ENCODE measurements around the gene ZG16. TPM values are rescaled to one million over a fixed set of nuclear protein-coding genes. Genes with fewer than 3 reads are reported as not detected.

The ZG16 gene
- total RNA-seq, 1 experiment from 2014 or later: 0.07 TPM

GRCh38 chr16:29743475-29743826, 34.6 kb upstream of the ZG16 start:
- Histone ChIP-seq H3K9me2 (ENCODE audit: insufficient read depth) (no peaks in the 10 kb centered on the region), H4K20me1 (ENCODE audit: insufficient read depth) (no peaks in the 10 kb centered on the region), H3K79me2 (ENCODE audit: insufficient read depth, low read length) (no peaks in the 10 kb centered on the region), H3K27me3 (ENCODE audit: insufficient read depth, low read length) (no peaks in the 10 kb centered on the region), H2AFZ (ENCODE audit: low read depth, low read length, poor library complexity, severe bottlenecking) (no peak overlapping the region), H3K4me1 (ENCODE audit: control insufficient read depth in 1 of 2, insufficient read depth in 2 of 2, low read length in 2 of 2) (no peaks in the 10 kb centered on the region), H3K27ac (ENCODE audit: low read depth, low read length) (no peak overlapping the region), H3K36me3 (ENCODE audit: control insufficient read depth in 1 of 2, insufficient read depth in 2 of 2, low read length in 2 of 2) (no peaks in the 10 kb centered on the region), H3K4me2 (ENCODE audit: low read length) (no peak overlapping the region), H3K4me3 (replicated peaks in 1 of 2; ENCODE audit: low read depth in 1 of 2, low read length in 2 of 2) (no peak overlapping the region), H3K9me3 (ENCODE audit: control insufficient read depth in 1 of 2, insufficient read depth in 1 of 2, low read depth in 1 of 2, low read length in 2 of 2) (no peaks in the 10 kb centered on the region), H3K9ac (ENCODE audit: low read length) (no peak overlapping the region)
- RAD21 ChIA-PET (ENCODE audit: low non-redundant PET in 1 of 2, low total read pairs in 2 of 2, uncharacterized antibody in 2 of 2, unreplicated experiment in 2 of 2): no interaction called here
- no peak for ATAC-seq
- TF ChIP-seq CEBPB (IDR thresholded peaks at IDR 0.05; ENCODE audit: low read depth): no peak
- no peak for TF ChIP-seq JUND (IDR thresholded peaks at IDR 0.05)
- no peak for TF ChIP-seq ZNF274 (IDR thresholded peaks at IDR 0.05; ENCODE audit: low read depth, low read length)
- TF ChIP-seq EZH2 (IDR thresholded peaks at IDR 0.05): no peak
- no TSS peak for BruUV-seq (replicated peaks)
- CTCF ChIA-PET: no interaction called here
- DNase-seq (ENCODE audit: low read depth, low spot score): no peak
- intact Hi-C loops (cut with micrococcal nuclease): no loop called here
- POLR2A ChIA-PET: no interaction called here

GRCh38 chr16:29743827-29744531, 34.1 kb upstream of the ZG16 start:
- H3K9ac ChIP-seq (ENCODE audit: low read length): no peak overlapping the region
- DNase-seq (ENCODE audit: low read depth, low spot score) (no peak), ATAC-seq (no peak)

More at GRCh38 chr16:29743827-29744531, 34.1 kb upstream of the ZG16 start:
- no peaks in the 10 kb centered on the region for H3K36me3 ChIP-seq (ENCODE audit: control insufficient read depth in 1 of 2, insufficient read depth in 2 of 2, low read length in 2 of 2)
- no peaks in the 10 kb centered on the region for H3K27me3 ChIP-seq (ENCODE audit: insufficient read depth, low read length)
- intact Hi-C loops (cut with micrococcal nuclease): no loop called here
- CTCF ChIA-PET: interaction anchor here (0.7 kb wide), 1 partner anchor 45 kb away, joined by 3 read pairs; no protein-coding TSS in a partner anchor
- no peak overlapping the region for H3K4me3 ChIP-seq (replicated peaks in 1 of 2; ENCODE audit: low read depth in 1 of 2, low read length in 2 of 2)
- RAD21 ChIA-PET (ENCODE audit: low non-redundant PET in 1 of 2, low total read pairs in 2 of 2, uncharacterized antibody in 2 of 2, unreplicated experiment in 2 of 2): no interaction called here
- H2AFZ ChIP-seq (ENCODE audit: low read depth, low read length, poor library complexity, severe bottlenecking): no peak overlapping the region
- H3K4me2 ChIP-seq (ENCODE audit: low read length): no peak overlapping the region
- H3K79me2 ChIP-seq (ENCODE audit: insufficient read depth, low read length): no peaks in the 10 kb centered on the region
- no peaks in the 10 kb centered on the region for H4K20me1 ChIP-seq (ENCODE audit: insufficient read depth)
- no peaks in the 10 kb centered on the region for H3K9me2 ChIP-seq (ENCODE audit: insufficient read depth)
- H3K27ac ChIP-seq (ENCODE audit: low read depth, low read length): no peak overlapping the region
- H3K9me3 ChIP-seq (ENCODE audit: control insufficient read depth in 1 of 2, insufficient read depth in 1 of 2, low read depth in 1 of 2, low read length in 2 of 2): no peaks in the 10 kb centered on the region
- no peaks in the 10 kb centered on the region for H3K4me1 ChIP-seq (ENCODE audit: control insufficient read depth in 1 of 2, insufficient read depth in 2 of 2, low read length in 2 of 2)
- TF ChIP-seq ELF1 (IDR thresholded peaks at IDR 0.05; ENCODE audit: borderline replicate concordance, low read depth) (no peak), SIN3A (IDR thresholded peaks at IDR 0.05; ENCODE audit: low read depth) (no peak), CEBPB (IDR thresholded peaks at IDR 0.05; ENCODE audit: low read depth) (no peak), ZNF274 (IDR thresholded peaks at IDR 0.05; ENCODE audit: low read depth, low read length) (no peak), ATF3 (IDR thresholded peaks at IDR 0.05) (no peak), ZFX (IDR thresholded peaks at IDR 0.05) (no peak), EGR1 (IDR thresholded peaks at IDR 0.05; ENCODE audit: low read depth) (no peak), ZBTB33 (IDR thresholded peaks at IDR 0.05; ENCODE audit: extremely low read depth, insufficient replicate concordance, low read length) (no peak), CTCF (IDR thresholded peaks at IDR 0.05 in 2 of 3, conservative IDR thresholded peaks at IDR 0.05 in 1 of 3; ENCODE audit: borderline replicate concordance in 1 of 3, insufficient read depth in 1 of 3, low read depth in 2 of 3, low read length in 2 of 3) (no peak), EZH2phosphoT487 (IDR thresholded peaks at IDR 0.05; ENCODE audit: borderline replicate concordance) (no peak)
- BruUV-seq (replicated peaks): no TSS peak
- POLR2A ChIA-PET: no interaction called here
